Amniotic epithelial cell (primary cell): Measurements from ENCODE around the gene RFTN1.

ENCODE experiments used
- DNase-seq: peaks from one replicate; pipeline ENCODE4 v3.0.0-alpha.2; 2010; ENCODE audit warnings: low read depth

The RFTN1 gene

DNA sequence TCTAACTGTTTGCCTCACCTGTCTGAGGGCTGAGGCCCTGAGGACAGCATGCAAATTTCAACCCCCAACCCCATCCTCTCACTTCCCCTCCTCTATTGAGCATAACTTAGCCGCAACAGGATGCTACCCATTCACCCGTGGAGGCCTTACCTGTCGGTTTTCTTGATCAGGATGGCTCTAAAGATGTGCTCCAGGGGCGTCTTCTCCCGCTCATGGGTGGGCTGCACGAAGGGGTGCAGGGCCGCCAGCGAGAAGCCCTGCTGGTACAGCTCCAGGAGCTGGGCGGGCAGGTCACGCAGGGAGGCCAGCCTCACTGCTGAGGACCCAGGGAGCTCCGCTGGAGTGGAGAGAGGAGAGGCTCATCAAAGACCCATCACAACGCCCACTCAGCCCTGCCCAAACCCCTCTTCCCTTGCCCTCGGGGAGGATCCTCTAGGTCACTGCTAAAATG is 79.8 kb downstream of the RFTN1 start:
- DNase-seq = no peak

DNA sequence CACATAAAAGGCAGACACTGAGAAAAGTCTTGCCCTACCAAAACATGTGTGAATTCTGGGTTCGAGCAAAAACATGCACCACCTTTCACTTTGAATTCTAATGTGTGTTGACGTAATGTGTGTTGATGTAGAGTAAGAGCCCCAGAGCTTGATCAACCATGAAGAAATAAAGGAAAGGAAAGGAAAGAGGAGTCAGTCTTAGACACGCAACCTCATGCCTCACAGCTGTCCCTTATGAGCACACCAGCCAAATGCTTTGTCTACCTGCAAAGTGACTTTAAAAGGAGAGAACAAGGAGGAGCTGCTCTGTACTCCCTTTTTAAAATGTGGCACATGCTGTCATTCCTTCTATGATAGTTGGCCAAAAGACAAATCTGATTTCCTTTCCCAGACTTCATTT is 80.8 kb downstream of the RFTN1 start:
- no peak for DNase-seq

DNA sequence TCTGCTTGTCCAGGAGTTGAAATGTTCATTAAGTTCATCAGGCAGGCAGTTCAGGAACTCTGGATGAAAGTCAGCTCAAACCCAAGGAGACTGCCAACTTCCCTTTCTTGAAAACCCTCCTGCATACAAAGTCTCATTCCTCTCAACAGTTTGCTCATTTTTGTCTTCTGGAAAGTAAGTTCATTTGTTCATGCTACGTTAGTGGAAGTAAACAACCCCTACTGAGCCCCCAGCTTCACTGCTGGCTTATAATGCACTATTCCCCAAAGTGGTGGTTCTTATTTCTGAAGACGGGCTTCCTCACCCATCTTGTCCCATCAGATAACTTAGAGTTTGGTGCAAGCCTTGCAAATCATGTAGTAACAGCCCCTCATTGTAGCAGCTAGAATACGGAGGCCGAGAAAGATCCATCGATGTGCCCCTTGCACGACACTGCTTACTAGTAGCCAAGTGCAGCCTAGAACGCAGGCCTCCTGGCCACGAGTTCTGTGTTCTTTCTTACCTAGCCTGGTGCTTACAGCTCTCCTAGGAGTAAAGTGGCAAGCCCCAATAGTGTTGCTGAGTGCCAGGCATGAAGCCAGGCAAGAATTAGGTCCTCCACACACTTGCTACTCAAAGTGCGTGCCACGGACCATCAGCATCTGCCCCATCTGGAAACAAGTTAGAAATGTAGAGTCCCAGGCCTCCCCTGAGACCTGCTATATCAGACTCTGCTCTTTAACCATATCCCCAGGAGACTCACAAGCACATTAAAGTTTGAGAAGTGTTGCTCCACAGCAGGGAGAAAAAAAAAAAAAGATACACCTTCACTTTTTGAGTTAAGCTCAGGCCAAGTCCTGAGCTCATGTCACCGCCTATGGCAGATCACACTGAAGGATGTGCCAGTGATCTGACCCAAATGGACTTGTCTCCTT is 82.5 kb downstream of the RFTN1 start:
- DNase-seq = no peak

DNA sequence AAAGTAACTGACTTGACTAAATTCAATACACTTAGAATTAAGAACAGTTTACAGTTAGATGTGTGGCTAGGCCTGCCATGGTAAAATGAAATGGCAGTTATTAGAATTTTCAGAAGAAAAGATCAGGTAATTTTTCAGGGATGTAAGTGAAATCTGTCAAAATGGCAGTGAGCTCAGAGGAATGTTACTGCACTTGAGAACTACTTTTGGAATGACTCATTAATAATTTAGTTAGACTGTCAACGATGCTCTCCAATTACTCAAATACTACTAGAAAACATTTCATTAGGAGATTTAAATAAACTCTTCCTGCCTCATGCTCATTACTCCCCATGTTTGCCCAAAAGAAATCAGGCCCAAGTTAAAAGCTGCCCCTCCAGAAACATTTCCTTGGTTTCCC is 84.4 kb downstream of the RFTN1 start:
- peak; percentile 53 for DNase-seq

DNA sequence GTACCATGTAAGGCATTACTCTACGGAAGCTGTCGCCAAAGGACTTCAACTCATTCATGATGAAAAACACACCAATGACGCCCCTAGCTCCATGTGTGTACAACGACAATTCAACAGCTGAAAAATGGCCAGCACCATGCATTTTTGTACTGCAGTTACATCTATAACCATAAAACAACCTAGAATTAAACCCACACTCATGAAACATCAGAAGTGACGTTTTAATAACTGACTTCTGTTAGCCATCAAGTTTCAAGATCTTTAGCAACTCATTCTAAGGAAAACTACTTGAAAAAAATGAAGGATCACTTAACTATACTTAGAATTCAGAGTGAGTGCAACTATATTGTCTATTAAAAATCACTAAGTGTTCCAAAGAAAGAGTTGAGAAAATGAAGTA is 84.9 kb downstream of the RFTN1 start:
- DNase-seq = no peak

DNA sequence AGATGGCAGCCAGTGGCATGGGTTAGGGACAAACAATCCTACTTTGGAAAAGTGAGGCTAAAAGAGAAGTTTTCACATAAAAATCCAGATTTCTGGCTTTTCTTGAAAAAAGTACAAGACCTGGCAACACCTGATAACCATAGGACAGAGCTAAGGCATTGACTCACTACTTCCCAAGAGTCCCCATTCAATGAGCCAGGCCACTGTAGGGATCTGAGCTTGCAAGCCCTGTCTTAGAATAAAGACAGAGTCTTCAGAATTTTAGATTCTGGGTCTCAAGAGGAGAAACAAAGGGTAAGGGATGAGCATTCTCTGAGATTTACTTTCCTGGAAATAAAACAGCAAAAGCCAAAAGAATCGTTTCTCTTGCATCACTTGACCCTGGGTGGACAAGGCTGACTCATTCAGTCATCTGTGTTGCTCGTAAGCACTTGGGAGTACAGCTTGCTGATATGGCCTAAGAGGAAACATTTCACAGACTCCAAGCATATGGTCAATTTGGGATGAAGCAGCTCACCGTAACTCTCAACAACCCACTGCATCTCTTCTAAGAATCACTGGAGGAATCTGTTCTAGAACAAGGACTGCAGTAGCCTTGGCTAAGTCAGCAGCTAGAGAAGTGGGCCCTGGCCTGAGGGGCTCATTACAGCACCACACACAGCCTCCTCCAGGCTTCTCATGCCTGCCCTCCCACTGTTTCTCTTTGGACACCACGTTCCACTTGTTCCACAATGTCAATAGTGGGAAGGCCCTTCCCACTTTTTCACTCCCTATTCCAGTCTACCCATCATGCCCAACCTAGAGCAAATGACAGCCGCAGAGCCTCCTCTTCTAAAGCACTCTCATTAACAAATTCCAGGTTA is 86.2 kb downstream of the RFTN1 start:
- DNase-seq = peak; percentile 99

DNA sequence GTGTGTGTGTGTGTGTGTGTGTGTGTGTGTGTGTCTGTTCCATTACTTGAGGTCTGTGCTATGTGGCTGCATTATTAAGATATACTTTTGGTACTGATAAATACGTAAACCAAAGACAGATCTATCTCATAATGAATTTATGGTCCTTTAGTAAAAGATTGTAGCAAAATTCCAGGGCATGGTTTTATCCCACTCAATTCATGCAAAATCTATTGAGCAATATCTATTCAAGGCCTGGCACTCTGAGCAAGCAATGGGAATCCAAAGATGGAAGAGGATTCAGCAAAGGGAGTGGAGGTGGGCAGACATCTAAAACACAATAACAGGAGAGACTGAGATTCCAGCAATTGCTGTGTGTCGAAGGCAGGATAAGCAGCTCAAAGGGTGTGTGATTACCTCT is 86.8 kb downstream of the RFTN1 start:
- peak; percentile 83 for DNase-seq

DNA sequence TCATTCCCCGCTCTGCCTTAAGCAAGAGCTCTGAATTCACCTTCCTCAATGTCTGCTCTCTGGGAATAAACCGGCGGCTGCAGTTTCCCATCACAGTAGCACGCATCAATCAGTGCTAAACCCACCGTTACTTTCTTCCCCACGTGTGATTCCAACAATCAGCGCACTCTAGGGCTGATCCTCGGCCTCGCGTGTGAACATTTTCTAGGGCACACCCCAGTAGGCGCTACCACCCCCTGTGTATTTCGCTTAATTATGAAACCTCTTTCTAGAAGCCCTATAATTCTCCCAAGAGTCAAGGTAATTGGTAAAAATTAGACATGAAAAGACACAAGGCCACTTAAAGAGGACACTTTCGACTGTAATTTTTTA is 87.5 kb downstream of the RFTN1 start:
- no peak for DNase-seq

DNA sequence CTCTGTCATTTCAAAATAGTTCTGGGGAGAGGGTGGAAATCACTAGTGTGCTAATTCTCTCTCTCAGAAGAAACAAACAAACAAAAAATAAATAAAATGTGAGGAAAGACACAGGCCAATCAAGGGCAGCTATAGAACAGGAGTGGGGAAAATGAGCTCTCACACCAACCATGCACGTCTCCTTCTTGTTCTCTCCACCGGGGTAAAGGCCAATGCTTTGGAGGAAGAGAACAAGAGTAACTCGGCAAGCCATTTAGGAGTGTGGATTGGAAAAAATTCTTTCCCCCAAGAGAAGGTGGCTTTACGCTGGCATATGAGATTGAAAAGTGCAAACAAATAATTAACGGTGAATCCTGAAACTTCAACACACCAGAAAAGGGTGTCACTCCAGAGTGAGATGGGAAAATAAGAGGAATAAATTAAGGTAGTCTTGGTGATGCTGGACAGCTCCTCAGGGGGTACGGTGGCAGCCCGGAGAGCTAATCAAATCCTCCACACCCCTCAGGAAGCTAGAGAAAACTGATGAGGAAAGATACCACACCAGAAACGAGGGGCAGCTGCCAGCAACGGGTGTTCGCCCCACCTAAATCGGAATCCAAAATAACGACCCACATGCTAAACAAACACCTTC is 88.0 kb downstream of the RFTN1 start:
- no peak for DNase-seq

DNA sequence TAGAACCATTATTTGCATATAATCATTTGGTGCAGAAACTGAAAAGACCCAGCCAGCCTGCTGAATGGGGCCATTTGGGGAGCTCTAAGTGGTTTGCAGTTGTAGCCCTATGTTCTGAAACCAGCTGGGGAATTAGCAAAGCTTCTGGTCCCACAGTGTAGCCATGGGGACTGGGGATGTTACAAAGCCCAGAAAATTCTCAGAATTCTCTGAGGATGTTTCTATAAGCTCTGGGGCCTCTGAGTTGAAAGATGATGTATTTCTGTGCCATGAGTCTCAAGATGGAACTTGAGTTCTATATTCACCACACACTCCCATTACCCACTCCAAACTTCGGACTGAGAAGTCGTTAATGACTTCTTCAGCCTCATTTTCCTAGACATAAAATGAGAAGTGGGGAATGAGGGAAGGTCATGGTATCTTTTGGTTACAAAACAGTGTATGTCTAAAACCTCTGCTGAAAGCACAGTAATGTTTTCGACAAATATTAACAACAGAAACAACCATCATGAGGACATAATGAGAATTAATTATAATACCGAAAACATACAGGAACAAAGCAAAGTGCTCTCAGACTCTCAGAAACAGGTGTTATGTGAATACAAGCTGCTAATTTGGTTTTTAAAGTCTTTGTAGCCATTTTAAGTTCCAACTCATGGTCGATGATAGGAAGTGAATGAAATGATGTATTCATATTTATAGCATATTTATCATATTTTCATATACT is 89.4 kb downstream of the RFTN1 start:
- no peak for DNase-seq

DNA sequence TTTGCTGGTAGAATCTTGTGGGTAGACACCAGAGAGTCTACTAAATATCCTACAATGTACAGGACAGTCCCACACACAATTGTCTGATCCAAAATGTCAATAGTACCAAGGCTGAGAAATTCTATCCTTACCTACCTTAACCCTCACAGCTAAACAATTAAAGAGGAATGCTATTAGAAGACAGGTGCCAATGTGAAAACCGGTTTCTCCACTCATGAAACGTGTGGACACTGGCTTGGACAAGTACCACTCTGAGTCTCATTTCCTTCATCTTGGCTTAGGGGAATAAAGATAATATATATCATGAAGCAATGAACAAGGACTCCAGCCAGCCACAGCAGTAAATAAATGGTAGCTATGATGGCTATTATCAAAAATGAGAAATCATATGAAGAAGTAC is 90.2 kb downstream of the RFTN1 start:
- no peak for DNase-seq

DNA sequence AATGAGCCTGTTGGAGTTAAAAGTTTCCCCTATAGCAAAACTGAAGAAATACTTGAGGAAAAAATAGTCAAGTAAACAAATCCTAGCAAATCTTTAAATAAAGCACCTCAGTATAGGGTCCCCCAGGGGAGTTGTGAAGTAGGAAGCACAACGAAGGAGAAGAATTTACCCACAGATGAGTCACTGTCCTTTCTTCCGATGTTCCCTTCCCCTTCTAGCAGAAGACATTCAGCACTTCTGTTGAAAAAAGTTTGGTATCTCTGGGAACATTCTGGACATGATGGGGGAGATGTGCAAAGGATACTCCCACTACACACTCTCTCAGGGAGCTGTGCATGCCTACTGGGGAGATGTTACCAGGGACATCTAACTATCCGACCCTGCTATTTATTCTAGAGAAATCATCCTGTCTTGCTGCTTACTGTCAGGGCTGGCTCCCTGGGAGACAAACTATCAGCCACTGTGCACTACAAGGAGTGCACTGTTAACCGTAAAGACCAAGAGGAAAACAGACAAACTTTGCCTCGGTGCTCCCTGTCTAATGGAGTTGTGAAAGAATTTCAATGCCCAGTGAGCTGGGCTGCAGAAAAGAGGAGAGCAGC is 93.8 kb downstream of the RFTN1 start:
- DNase-seq = peak; percentile 77

DNA sequence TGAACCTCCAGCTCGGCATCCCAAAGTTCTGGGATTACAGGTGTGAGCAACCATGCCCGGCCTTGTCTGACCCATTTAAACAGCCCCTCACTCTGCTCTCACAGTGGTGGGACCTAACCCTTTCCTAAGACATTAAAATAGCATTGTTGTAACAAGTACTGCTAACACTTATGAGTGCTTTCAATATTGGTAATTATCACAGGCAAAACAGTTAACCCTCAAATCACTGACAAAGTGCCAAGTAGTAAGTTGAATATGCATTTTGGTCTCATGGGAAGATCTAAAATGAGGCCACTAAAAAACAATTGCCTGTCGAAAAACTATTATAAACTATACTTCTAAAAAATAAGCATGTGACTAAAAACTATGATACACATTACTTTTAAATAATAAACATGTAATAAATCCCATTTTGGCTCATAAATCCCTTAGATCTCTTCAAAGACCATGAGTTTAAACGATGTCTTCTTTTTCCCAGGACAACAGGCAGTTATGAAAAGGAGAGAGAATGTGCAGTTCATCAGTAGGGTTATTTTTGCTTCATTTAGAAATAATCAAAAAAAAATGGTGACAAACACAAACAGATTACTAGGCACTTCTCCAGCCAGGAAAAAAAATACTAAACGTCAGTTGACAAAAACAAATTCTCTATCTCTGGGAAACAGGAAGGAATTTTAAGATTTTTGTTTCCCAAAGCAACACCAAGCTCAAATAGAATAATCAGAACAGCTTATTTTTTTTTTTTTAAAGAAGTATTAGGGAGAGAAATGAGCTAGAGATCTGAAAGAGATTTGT is 95.4 kb downstream of the RFTN1 start:
- DNase-seq = no peak

DNA sequence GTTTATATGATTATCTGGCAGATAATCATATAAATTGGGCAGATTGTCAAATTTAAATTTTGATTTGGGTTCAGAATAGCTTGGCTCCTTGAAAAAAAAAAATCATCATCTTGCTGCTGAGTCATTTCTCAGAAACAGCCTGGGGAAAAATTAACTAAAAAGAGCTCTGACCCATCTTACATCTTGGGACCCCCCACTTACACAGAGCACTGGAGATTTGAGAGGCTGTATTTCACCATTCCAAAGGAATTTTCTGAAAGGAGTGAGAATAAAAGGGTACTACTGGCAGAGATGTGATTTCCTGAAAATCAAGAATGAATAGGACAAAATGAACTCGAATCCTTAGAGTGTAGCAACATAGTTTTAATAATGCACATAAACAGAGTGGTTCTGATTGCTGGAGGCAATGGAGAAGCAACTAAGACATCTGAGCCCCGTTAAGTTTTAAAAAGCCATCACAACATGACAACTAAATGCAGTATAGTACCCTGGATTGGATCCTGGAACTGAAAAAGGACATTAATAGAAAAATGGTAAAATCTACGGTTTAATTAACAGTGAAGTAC is 97.5 kb downstream of the RFTN1 start:
- no peak for DNase-seq

DNA sequence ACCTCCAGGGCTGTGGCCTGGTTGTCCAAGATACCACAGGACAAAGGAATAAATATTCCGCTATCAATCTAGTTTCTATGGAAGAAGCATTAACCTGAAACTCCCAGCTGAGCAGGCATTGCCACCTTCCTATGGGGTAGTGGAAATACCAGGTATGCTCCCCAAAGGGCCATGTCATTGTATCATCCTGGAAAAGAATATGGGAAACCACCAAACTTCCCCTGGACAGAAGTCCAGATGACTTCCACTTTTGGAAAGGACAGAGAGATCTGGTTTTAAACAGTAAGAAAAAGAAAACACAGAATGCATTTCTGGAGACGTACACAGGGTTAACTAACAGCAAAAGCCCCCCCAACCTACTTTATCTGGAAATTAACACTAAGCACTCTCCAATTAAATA is 100.2 kb downstream of the RFTN1 start:
- DNase-seq = no peak

DNA sequence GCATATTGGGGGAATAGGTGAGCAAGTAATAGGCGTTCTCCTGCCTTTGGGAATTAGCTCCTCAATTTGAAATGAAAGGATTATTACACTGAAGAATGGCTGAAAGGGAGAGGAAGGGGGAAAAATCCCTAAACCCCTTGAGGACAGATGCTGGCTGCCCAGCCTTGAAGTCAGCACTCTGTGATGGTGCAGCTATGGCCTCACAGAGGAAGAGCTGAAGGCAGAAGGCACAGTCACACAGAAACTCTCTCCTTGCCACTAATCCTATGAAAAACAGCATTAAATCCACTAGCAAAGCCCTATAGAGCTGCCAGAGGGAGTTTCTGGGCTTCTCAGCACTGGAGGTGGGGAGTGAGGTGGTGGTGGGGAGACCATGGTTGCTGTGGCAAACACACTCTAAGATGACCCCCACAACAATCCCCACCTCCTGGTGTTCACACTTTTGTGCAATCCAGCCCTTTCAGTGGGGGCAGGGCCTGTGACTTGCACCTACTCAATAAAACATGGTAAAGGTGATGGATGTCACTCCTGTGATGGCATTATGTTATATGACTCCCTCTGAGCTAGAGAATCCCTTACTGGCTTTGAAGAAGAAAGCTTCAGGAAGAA is 101.2 kb downstream of the RFTN1 start:
- DNase-seq = no peak

DNA sequence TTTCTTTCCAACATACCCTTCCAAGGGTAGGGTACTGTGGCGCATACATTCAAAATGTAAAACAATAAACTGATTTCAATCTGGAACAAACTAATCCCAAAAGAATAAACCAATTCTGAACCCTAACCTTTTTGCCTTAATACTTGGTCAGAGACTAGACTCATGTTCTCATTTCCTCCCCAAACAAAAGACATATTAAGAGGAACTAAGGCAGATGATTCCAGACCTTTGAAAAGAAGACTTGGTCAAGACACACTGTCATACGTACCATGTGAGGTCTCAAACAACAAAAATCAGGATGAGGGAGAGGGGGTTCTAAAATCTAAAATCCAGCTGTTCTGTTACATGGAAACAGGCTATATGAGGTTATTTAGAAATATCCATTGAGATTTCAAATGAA is 102.1 kb downstream of the RFTN1 start:
- DNase-seq = no peak

DNA sequence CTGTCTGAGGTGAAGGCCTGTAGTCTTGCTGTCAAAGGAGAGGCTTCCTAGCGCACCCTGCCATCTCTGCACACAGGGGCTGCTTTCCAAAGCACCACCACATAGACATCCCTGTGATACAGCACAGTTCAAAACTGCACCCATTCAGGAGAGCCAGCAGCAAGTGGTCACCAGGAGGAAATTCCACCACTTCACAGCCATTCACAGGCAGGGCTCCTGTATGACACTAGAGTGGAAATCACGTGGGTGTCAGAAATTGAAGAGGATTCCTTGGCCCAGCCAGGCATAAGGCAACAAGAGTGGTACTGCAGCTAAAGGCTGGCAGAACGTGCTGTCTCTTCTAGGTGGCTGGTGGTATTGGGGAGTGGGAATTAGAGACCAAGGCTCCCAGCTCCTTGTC is 102.8 kb downstream of the RFTN1 start:
- DNase-seq = no peak

DNA sequence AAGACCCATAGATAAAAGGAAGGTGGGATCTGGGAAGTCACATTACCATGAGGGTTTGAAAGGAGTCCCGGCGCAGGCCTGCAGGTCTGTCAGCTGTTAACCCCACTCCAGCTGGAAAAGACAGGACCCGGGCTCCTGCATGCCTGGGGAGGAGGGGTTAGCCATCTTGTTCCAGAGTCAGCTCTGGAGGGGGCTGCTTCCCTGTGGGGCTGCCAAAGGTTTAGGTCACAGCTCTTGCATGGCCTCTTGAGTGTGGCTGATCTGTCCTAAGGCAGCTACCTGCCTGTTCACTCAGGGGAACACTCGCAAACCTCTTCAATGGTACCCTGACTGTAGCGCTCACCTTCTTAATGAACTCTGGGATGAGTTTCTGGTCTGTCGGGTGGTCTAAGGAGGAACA is 104.5 kb downstream of the RFTN1 start:
- no peak for DNase-seq

DNA sequence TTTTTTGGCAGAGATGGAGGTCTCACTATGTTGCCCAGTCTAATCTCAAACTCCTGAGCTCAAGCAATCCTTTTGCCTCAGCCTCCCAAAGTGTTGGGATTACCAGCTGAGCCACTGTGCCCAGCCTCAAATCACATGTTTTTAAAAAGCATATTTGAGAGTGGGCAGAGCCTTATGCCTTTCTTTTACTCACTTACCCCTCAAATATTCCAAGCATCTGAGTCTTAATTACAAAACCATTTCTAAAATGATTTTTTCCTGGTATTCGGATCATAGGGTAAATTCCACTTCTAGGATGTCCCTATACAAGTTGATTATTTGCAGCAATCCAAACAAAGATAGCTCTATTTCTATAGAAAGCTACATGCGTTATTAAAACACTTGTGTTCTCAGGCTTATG is 106.1 kb downstream of the RFTN1 start:
- DNase-seq = no peak
